GM12874 (cell line): Measurements from ENCODE around the gene TMEM219.

Experiments
- CTCF ChIP-seq: IDR thresholded peaks from 2 replicates; pipeline ENCODE4 v1.5.1; 2011; ENCODE audit warnings: low read depth, mild to moderate bottlenecking, control low read depth, low read length, moderate library complexity; ENCODE audit not compliant: insufficient read depth

Gene TMEM219

GRCh38 chr16:29921034-29921385 lies 40.9 kb upstream of the TMEM219 start:
- TF ChIP-seq CTCF: no peak

GRCh38 chr16:29922326-29922725 lies 39.6 kb upstream of the TMEM219 start:
- no peak for TF ChIP-seq CTCF

GRCh38 chr16:29922986-29923501 lies 38.8 kb upstream of the TMEM219 start:
- no peak for TF ChIP-seq CTCF

- no peak for TF ChIP-seq CTCF
These were observed 36.6 kb upstream of the TMEM219 start for GRCh38 chr16:29925105-29925756.

GRCh38 chr16:29925781-29926710 lies 35.8 kb upstream of the TMEM219 start, which contains the start of gene KCTD13:
Gene KCTD13 (minus strand): TSS chr16:29926226. CDS start chr16:29926033, 193 bp downstream.
- TF ChIP-seq CTCF: no peak

GRCh38 chr16:29926711-29927052 lies 35.2 kb upstream of the TMEM219 start:
- no peak for TF ChIP-seq CTCF

GRCh38 chr16:29927070-29927905 lies 34.6 kb upstream of the TMEM219 start:
- no peak for TF ChIP-seq CTCF
